H1 (cell line): ENCODE data around the gene JAG2. TPM values are rescaled to one million over a fixed set of nuclear protein-coding genes. Genes with fewer than 3 reads are reported as not detected.

ENCODE experiments used
- CTCF ChIA-PET: fragments of 300-600 bp; sonication (Branson Sonifier 250); formaldehyde crosslinking; loops from one replicate; lab custom pipeline; 2021; ENCODE audit not compliant: partially characterized antibody; lab: Charles Lee
- POLR2A ChIA-PET: fragments of 300-600 bp; sonication (Branson Sonifier 250); formaldehyde crosslinking; loops from one replicate; lab custom pipeline; 2021; ENCODE audit warnings: inconsistent platforms; ENCODE audit not compliant: partially characterized antibody; lab: Charles Lee
- DNase-seq, 2 experiments: peaks; one replicate each; pipeline versions ENCODE4 v3.0.0 to v3.0.0-alpha.2; 2010 to 2022; ENCODE audit warnings: low spot score in 2 of 2, low read depth in 1 of 2, mixed read lengths in 1 of 2
- FAIRE-seq: peaks from 2 replicates; lab custom pipeline; 2011; peaks lifted over from hg19 to GRCh38; lab: Jason Lieb, UNC
- H2AFZ ChIP-seq: 2 replicates; pipeline ENCODE4 v1.8.1; 2012; ENCODE audit warnings: low read length, inconsistent platforms
- H2AK5ac ChIP-seq: 2 replicates; pipeline ENCODE4 v1.6.1; 2013; ENCODE audit warnings: low read depth, low read length
- H2BK120ac ChIP-seq: replicated peaks from 2 replicates; pipeline ENCODE3; 2013; ENCODE audit warnings: low read depth, low read length, inconsistent platforms
- H2BK12ac ChIP-seq: 2 replicates; pipeline ENCODE4 v1.6.1; 2013; ENCODE audit warnings: low read depth, low read length
- H2BK15ac ChIP-seq: 2 replicates; pipeline ENCODE4 v1.6.1; 2013; ENCODE audit warnings: low read length
- H2BK20ac ChIP-seq: 2 replicates; pipeline ENCODE4 v1.6.1; 2013; ENCODE audit warnings: low read length
- H2BK5ac ChIP-seq: 2 replicates; pipeline ENCODE4 v1.6.1; 2013; ENCODE audit warnings: low read depth, low read length
- H3K14ac ChIP-seq: 2 replicates; pipeline ENCODE4 v1.6.1; 2013; ENCODE audit warnings: inconsistent platforms; ENCODE audit not compliant: insufficient read length
- H3K18ac ChIP-seq: 2 replicates; pipeline ENCODE4 v1.6.1; 2013; ENCODE audit warnings: low read length; ENCODE audit errors: extremely low read depth
- H3K23ac ChIP-seq: 2 replicates; pipeline ENCODE4 v1.6.1; 2013; ENCODE audit warnings: inconsistent platforms; ENCODE audit not compliant: insufficient read length
- H3K23me2 ChIP-seq: 2 replicates; pipeline ENCODE4 v1.6.1; 2013; ENCODE audit warnings: low read depth, low read length
- H3K27ac ChIP-seq: 2 replicates; pipeline ENCODE4 v1.6.1; 2011; ENCODE audit warnings: low read depth, low read length, inconsistent platforms
- H3K27me3 ChIP-seq, 4 experiments: replicated peaks in 1 of 4; 1 replicate in 1 of 4; 2 replicates in 3 of 4; pipeline versions ENCODE4 v1.6.1 to v1.8.1; 2011 to 2013; ENCODE audit warnings: low read length in 3 of 4, mild to moderate bottlenecking in 3 of 4, inconsistent platforms in 2 of 4, mixed read lengths in 2 of 4, moderate library complexity in 1 of 4; ENCODE audit not compliant: control insufficient read depth in 3 of 4, insufficient read depth in 3 of 4; ENCODE audit errors: extremely low read depth in 1 of 4
- H3K36me3 ChIP-seq, 4 experiments: 2 replicates each; pipeline versions ENCODE4 v1.6.1 to v1.8.1; 2011 to 2013; ENCODE audit warnings: mild to moderate bottlenecking in 4 of 4, low read length in 3 of 4, moderate library complexity in 2 of 4, control low read depth in 1 of 4, inconsistent platforms in 1 of 4; ENCODE audit not compliant: insufficient read depth in 4 of 4, control insufficient read depth in 2 of 4
- H3K4ac ChIP-seq: replicated peaks from 2 replicates; pipeline ENCODE3; 2013; ENCODE audit warnings: low read length, low read depth, mixed read lengths, inconsistent platforms; ENCODE audit not compliant: insufficient read length
- H3K4me1 ChIP-seq, 4 experiments: replicated peaks in 1 of 4; 1 replicate in 1 of 4; 2 replicates in 3 of 4; pipeline versions ENCODE4 v1.6.1 to v1.8.1; 2011 to 2013; ENCODE audit warnings: low read length in 3 of 4, inconsistent platforms in 2 of 4, mixed read lengths in 1 of 4; ENCODE audit not compliant: insufficient read depth in 4 of 4, control insufficient read depth in 3 of 4
- H3K4me2 ChIP-seq, 2 experiments: 2 replicates each; pipeline versions ENCODE4 v1.6.1 to v1.8.1; 2011 to 2013; ENCODE audit warnings: low read depth in 2 of 2, low read length in 2 of 2, control low read depth in 1 of 2, inconsistent platforms in 1 of 2, mild to moderate bottlenecking in 1 of 2; ENCODE audit not compliant: insufficient read depth in 1 of 2
- H3K4me3 ChIP-seq, 4 experiments: fragments of 200-600, 300-600 bp in 1 of 4; sonication (generic), shearing (Covaris generic), sonication (Bioruptor Twin) in 1 of 4; 2 replicates each; pipeline versions ENCODE4 v1.5.1 to v1.8.1; 2011 to 2016; ENCODE audit warnings: low read length in 4 of 4, low read depth in 3 of 4, control low read depth in 2 of 4, inconsistent platforms in 2 of 4, mild to moderate bottlenecking in 2 of 4, mixed read lengths in 1 of 4, moderate library complexity in 1 of 4; ENCODE audit not compliant: insufficient read depth in 2 of 4; ENCODE audit errors: extremely low read depth in 1 of 4
- H3K56ac ChIP-seq: replicated peaks from 2 replicates; pipeline ENCODE3; 2013; ENCODE audit warnings: low read depth, mild to moderate bottlenecking, mixed read lengths, low read length, inconsistent platforms; ENCODE audit not compliant: insufficient read length
- H3K79me1 ChIP-seq: 2 replicates; pipeline ENCODE4 v1.6.1; 2013; ENCODE audit warnings: low read depth, low read length, control low read depth
- H3K79me2 ChIP-seq, 2 experiments: 2 replicates each; pipeline versions ENCODE4 v1.6.1 to v1.8.1; 2012 to 2013; ENCODE audit warnings: low read length in 2 of 2, mild to moderate bottlenecking in 2 of 2, inconsistent platforms in 1 of 2; ENCODE audit not compliant: insufficient read depth in 2 of 2, control insufficient read depth in 1 of 2
- H3K9ac ChIP-seq, 4 experiments: replicated peaks in 1 of 4; 1 replicate in 1 of 4; 2 replicates in 3 of 4; pipeline versions ENCODE4 v1.6.1 to v1.8.1; 2011 to 2013; ENCODE audit warnings: low read depth in 3 of 4, low read length in 3 of 4, control low read depth in 2 of 4, mild to moderate bottlenecking in 2 of 4, moderate library complexity in 2 of 4, inconsistent platforms in 1 of 4; ENCODE audit errors: extremely low read depth in 1 of 4
- H3K9me3 ChIP-seq, 2 experiments: 2 replicates each; pipeline versions ENCODE4 v1.6.1 to v1.8.1; 2012 to 2013; ENCODE audit warnings: mild to moderate bottlenecking in 2 of 2, moderate library complexity in 2 of 2, control low read depth in 1 of 2, inconsistent platforms in 1 of 2, low read depth in 1 of 2, low read length in 1 of 2, mixed read lengths in 1 of 2; ENCODE audit not compliant: insufficient read depth in 2 of 2
- H4K20me1 ChIP-seq, 2 experiments: replicated peaks in 1 of 2; 2 replicates each; pipeline versions ENCODE3 to v1.8.1; 2011 to 2013; ENCODE audit warnings: inconsistent platforms in 2 of 2, low read length in 2 of 2, mild to moderate bottlenecking in 1 of 2; ENCODE audit not compliant: insufficient read depth in 2 of 2, control insufficient read depth in 1 of 2
- H4K5ac ChIP-seq: 2 replicates; pipeline ENCODE4 v1.6.1; 2013; ENCODE audit warnings: low read length, low read depth, mixed read lengths, inconsistent platforms; ENCODE audit not compliant: insufficient read length
- H4K8ac ChIP-seq: 2 replicates; pipeline ENCODE4 v1.8.0; 2013; ENCODE audit warnings: mild to moderate bottlenecking, moderate library complexity, low read length, inconsistent platforms; ENCODE audit not compliant: insufficient read depth; ENCODE audit errors: extremely low read depth
- H4K91ac ChIP-seq: replicated peaks from 2 replicates; pipeline ENCODE3; 2013; ENCODE audit warnings: low read length, mixed read lengths, inconsistent platforms; ENCODE audit not compliant: insufficient read length
- CBX5 ChIP-seq: fragments of 300-800, 300-1000 bp; sonication (generic); IDR thresholded peaks from 2 replicates; pipeline ENCODE4 v1.7.1; 2016; ENCODE audit warnings: antibody characterized with exemption, low read length, low read depth
- CTCF ChIP-seq, 3 experiments: IDR thresholded peaks; 1 replicate in 2 of 3; 2 replicates in 1 of 3; pipeline versions ENCODE4 v1.5.1 to v1.6.1; 2011; ENCODE audit warnings: low read length in 3 of 3, mild to moderate bottlenecking in 3 of 3, inconsistent platforms in 2 of 3, low read depth in 1 of 3, moderate library complexity in 1 of 3; ENCODE audit not compliant: insufficient read depth in 1 of 3; ENCODE audit errors: control extremely low read depth in 1 of 3
- GABPA ChIP-seq: IDR thresholded peaks from 2 replicates; pipeline ENCODE4 v1.6.1; 2011; ENCODE audit warnings: mild to moderate bottlenecking, low read length, moderate library complexity, borderline replicate concordance; ENCODE audit not compliant: insufficient read depth
- KDM4A ChIP-seq: IDR thresholded peaks from one replicate; pipeline ENCODE4 v1.7.1; 2012; ENCODE audit warnings: low read depth, mild to moderate bottlenecking, moderate library complexity, low read length, inconsistent platforms; ENCODE audit not compliant: severe bottlenecking
- PHF8 ChIP-seq: fragments of 200-600 bp; sonication (generic); conservative IDR thresholded peaks from 2 replicates; pipeline ENCODE4 v1.7.1; 2012; ENCODE audit warnings: low read depth, mild to moderate bottlenecking, inconsistent platforms, low read length, moderate library complexity
- RNF2 ChIP-seq: fragments of 200-900, 300-1000 bp; sonication (generic); IDR thresholded peaks from 2 replicates; pipeline ENCODE4 v1.7.1; 2016; ENCODE audit warnings: borderline replicate concordance, low read depth, mild to moderate bottlenecking, antibody characterized with exemption, low read length; ENCODE audit not compliant: poor library complexity, severe bottlenecking; ENCODE audit errors: missing control alignments
- YY1 ChIP-seq: IDR thresholded peaks from 2 replicates; pipeline ENCODE4 v1.6.1; 2011; ENCODE audit warnings: low read depth, mild to moderate bottlenecking, low read length
- WGBS, 2 experiments: shearing (Covaris generic) in 1 of 2; methylation state at CpG; one replicate each; pipeline versions ENCODE4 v1.1.6 to v1.1.7; 2013 to 2015; ENCODE audit warnings: low lambda C conversion rate in 2 of 2, mixed read lengths in 2 of 2, inconsistent platforms in 1 of 2, low coverage in 1 of 2, missing lambda C conversion rate in 1 of 2; ENCODE audit not compliant: insufficient replicate concordance in 2 of 2, insufficient coverage in 1 of 2, insufficient read length in 1 of 2; ENCODE audit errors: extremely low coverage in 1 of 2, missing lambda C conversion rate in 1 of 2; 5-methylcytosine and 5-hydroxymethylcytosine counted together
- polyA plus RNA-seq, 7 experiments: library from polyadenylated mRNA; depleted of rRNA in 3 of 7; stranded (reverse) in 5 of 7; unstranded in 2 of 7; fragments of >200 nt in 5 of 7; fragments of 200-250 nt in 2 of 7; gene quantifications; 1 replicate in 5 of 7; 2 replicates in 1 of 7; 4 replicates in 1 of 7; pipeline versions ENCODE4 v1.2.1 to v1.2.3, GENCODE V29; 2011 to 2013; ENCODE audit warnings: missing spikeins in 2 of 7, mixed read lengths in 2 of 7
- total RNA-seq: library from RNA; stranded (reverse); fragmentation: NEBNext Ultra II Directional; extraction: Animal tissue kit (Norgen Biotek cat#: 25700); gene quantifications from 2 replicates; pipeline ENCODE4 v1.2.1, GENCODE V29; 2021

The JAG2 gene
- total and polyA plus RNA-seq, 2 of the 8 experiments (the other 6 are each of a cell fraction or from before 2014, with no cell fraction given): 2.8 to 6.2 TPM

GRCh38 chr14:105180592-105181548 is 12.3 kb upstream of the JAG2 start, which contains the start of gene NUDT14:
TSS of gene NUDT14 (minus strand) at chr14:105181312. CDS start at chr14:105181209, 103 bp downstream.
- peak in 1 of 2 experiments; percentile 92 for DNase-seq
- peak; percentile 59 for TF ChIP-seq PHF8
- TF ChIP-seq CTCF (IDR thresholded peaks at IDR 0.05; ENCODE audit: control extremely low read depth in 1 of 3, insufficient read depth in 1 of 3, low read depth in 1 of 3, low read length in 3 of 3): no peak
- TF ChIP-seq YY1: no peak
- TF ChIP-seq CBX5: no peak
- no peak for TF ChIP-seq GABPA
- TF ChIP-seq KDM4A: peak; percentile 72
- TF ChIP-seq RNF2: no peak

More at GRCh38 chr14:105180592-105181548, 12.3 kb upstream of the JAG2 start, which contains the start of gene NUDT14:
- H3K79me2 ChIP-seq: no peaks in the 10 kb centered on the region
- H4K8ac ChIP-seq: no peak within 1 kb of the TSS; the same call in 1 of the 2 replicates
- H3K23ac ChIP-seq: no peak within 1 kb of the TSS
- H3K4ac ChIP-seq: peak within 1 kb of the TSS; percentile 69
- no peak within 1 kb of the TSS for H3K14ac ChIP-seq
- H3K4me3 ChIP-seq: peak within 1 kb of the TSS; percentile 33 to 72 (median 53); a peak in 7 of 8 replicates
- H4K5ac ChIP-seq: no peak within 1 kb of the TSS
- H3K4me1 ChIP-seq: peaks cover 0 to 10% (median 1%) of the 10 kb centered on the region in 4 experiments; a peak in 1 of 7 replicates
- no peaks in the 10 kb centered on the region for H3K9me3 ChIP-seq
- no peak within 1 kb of the TSS for H2AK5ac ChIP-seq
- no peak within 1 kb of the TSS for H2BK120ac ChIP-seq
- no peak within 1 kb of the TSS for H3K27ac ChIP-seq
- peaks cover 3% of the 10 kb centered on the region; the same call in 1 of the 2 replicates for H3K23me2 ChIP-seq
- H2BK15ac ChIP-seq: no peak within 1 kb of the TSS
- peak within 1 kb of the TSS; percentile 68 to 74 for H3K4me2 ChIP-seq
- no peak within 1 kb of the TSS for H4K91ac ChIP-seq
- no peak within 1 kb of the TSS for H3K56ac ChIP-seq
- H4K20me1 ChIP-seq: peaks cover 5 to 10% of the 10 kb centered on the region in 2 experiments
- no peak within 1 kb of the TSS for H2BK5ac ChIP-seq
- whole genome bisulfite sequencing, 2 experiments: 0% methylated on average over 17 of the region's 106 CpGs; no CpG with 5 or more reads in 1 of the 2 experiments
- no peaks in the 10 kb centered on the region; the same call in 1 of the 2 replicates for H3K79me1 ChIP-seq
- CTCF ChIA-PET: interaction anchor here (0.8 to 2.7 kb wide), 18 partner anchors 8 to 171 kb away, joined by 3 to 27 read pairs (median 5); partner anchors contain the start of genes BTBD6, JAG2 and PACS2
- no peak within 1 kb of the TSS for H2AFZ ChIP-seq
- H3K18ac ChIP-seq: no peak within 1 kb of the TSS; the same call in 1 of the 2 replicates
- POLR2A ChIA-PET: interaction anchor here (1.0 to 1.1 kb wide), 2 partner anchors 15 to 23 kb away, joined by 3 read pairs; no protein-coding TSS in a partner anchor
- peaks cover 0 to 10% (median 8%) of the 10 kb centered on the region in 4 experiments; a peak in 4 of 7 replicates for H3K27me3 ChIP-seq
- H2BK12ac ChIP-seq: no peak within 1 kb of the TSS
- H2BK20ac ChIP-seq: no peak within 1 kb of the TSS
- FAIRE-seq: no peak
- H3K36me3 ChIP-seq: no peaks in the 10 kb centered on the region
- no peak within 1 kb of the TSS for H3K9ac ChIP-seq
